Activated CD8-positive, alpha-beta memory T cell treated with anti-CD3 and anti-CD28 coated beads, Interleukin-2, amount 10 ng/mL, durations not matched to agents 7 days and 5 days (primary cell): Measurements from ENCODE around the gene FKBP5. TPM values are rescaled to one million over a fixed set of nuclear protein-coding genes. Genes with fewer than 3 reads are reported as not detected.
"Not testable (repeated sequence)": the region's sequence is repeated elsewhere in the genome, so short reads cannot be mapped to it uniquely, and the experiment has no call there.

Source experiments
- ATAC-seq: fragments of 150-1000 bp; cut with Tn5 transposase; one replicate; pipeline ENCODE4 v1.10.0; 2021; ENCODE audit warnings: moderate library complexity
- CTCF ChIA-PET: fragments of 350-600 bp; sonication (Branson Sonifier 250); formaldehyde crosslinking; loops from one replicate; lab custom pipeline; 2021; ENCODE audit warnings: antibody characterized with exemption; lab: Charles Lee
- DNase-seq: peaks from one replicate; pipeline ENCODE4 v3.0.0-alpha.2; 2020
- H3K27ac Mint-ChIP-seq: one replicate; pipeline ENCODE4 v1.8.0; 2021; ENCODE audit warnings: mild to moderate bottlenecking, mixed read lengths
- H3K27me3 Mint-ChIP-seq: one replicate; pipeline ENCODE4 v1.8.0; 2021; ENCODE audit warnings: mixed read lengths
- H3K36me3 Mint-ChIP-seq: one replicate; pipeline ENCODE4 v1.8.0; 2021; ENCODE audit warnings: mild to moderate bottlenecking, mixed read lengths
- H3K4me1 Mint-ChIP-seq: one replicate; pipeline ENCODE4 v1.8.0; 2021; ENCODE audit warnings: mixed read lengths
- H3K4me3 Mint-ChIP-seq: one replicate; pipeline ENCODE4 v1.8.0; 2021; ENCODE audit warnings: mild to moderate bottlenecking, moderate library complexity, mixed read lengths
- H3K9me3 Mint-ChIP-seq: one replicate; pipeline ENCODE4 v1.8.0; 2022; ENCODE audit warnings: low read depth, mixed read lengths
- total RNA-seq, 2 experiments: library from RNA; stranded (reverse); gene quantifications; one replicate each; pipeline ENCODE4 v1.2.3, GENCODE V29; 2021

Gene FKBP5
- total RNA-seq, 2 experiments from 2014 or later: 53.8 to 70.6 TPM

GRCh38 chr6:35550437-35550836 is 138.3 kb downstream of the FKBP5 start:
- CTCF ChIA-PET: interaction anchor here (0.7 to 4.8 kb wide), 2 partner anchors 13 to 27 kb away, joined by 3 to 73 read pairs; no protein-coding TSS in a partner anchor
- Mint-ChIP-seq H3K36me3 (peaks cover 2% of the 10 kb centered on the region), H3K27me3 (peaks cover 14% of the 10 kb centered on the region), H3K27ac (no peak overlapping the region), H3K4me1 (no peaks in the 10 kb centered on the region), H3K9me3 (peaks cover 3% of the 10 kb centered on the region), H3K4me3 (no peak overlapping the region)
- DNase-seq: no peak
- no peak for ATAC-seq

- Mint-ChIP-seq H3K36me3 (peaks cover 2% of the 10 kb centered on the region), H3K27me3 (peaks cover 12% of the 10 kb centered on the region), H3K4me3 (no peak overlapping the region), H3K27ac (no peak overlapping the region), H3K4me1 (peaks cover 1% of the 10 kb centered on the region), H3K9me3 (peaks cover 3% of the 10 kb centered on the region)
- CTCF ChIA-PET: interaction anchor here (1.1 to 3.2 kb wide), 2 partner anchors 24 to 206 kb away, joined by 4 to 11 read pairs; no protein-coding TSS in a partner anchor
- DNase-seq: no peak
- no peak for ATAC-seq
Observed at GRCh38 chr6:35547676-35548075, 141.0 kb downstream of the FKBP5 start.

- Mint-ChIP-seq H3K4me1 (peaks cover 1% of the 10 kb centered on the region), H3K4me3 (no peak overlapping the region), H3K27ac (no peak overlapping the region), H3K36me3 (no peaks in the 10 kb centered on the region), H3K9me3 (no peaks in the 10 kb centered on the region), H3K27me3 (peaks cover 7% of the 10 kb centered on the region)
- ATAC-seq (no peak), DNase-seq (no peak)
- CTCF ChIA-PET: interaction anchor here (0.6 to 4.7 kb wide), 3 partner anchors 7 to 50 kb away, joined by 3 to 15 read pairs (median 4); no protein-coding TSS in a partner anchor
Observed at GRCh38 chr6:35544769-35545361, 143.8 kb downstream of the FKBP5 start.

- Mint-ChIP-seq H3K36me3 (no peaks in the 10 kb centered on the region), H3K27ac (no peak overlapping the region), H3K9me3 (no peaks in the 10 kb centered on the region), H3K4me1 (peaks cover 1% of the 10 kb centered on the region), H3K4me3 (no peak overlapping the region), H3K27me3 (peaks cover 6% of the 10 kb centered on the region)
- CTCF ChIA-PET: interaction anchor here (1.5 to 4.7 kb wide), 2 partner anchors 8 to 193 kb away, joined by 4 to 15 read pairs; partner anchors contain the start of gene ARMC12
- DNase-seq (no peak), ATAC-seq (no peak)
Observed at GRCh38 chr6:35543459-35544193, 145.1 kb downstream of the FKBP5 start.

- H3K9me3 Mint-ChIP-seq: no peaks in the 10 kb centered on the region
- CTCF ChIA-PET: interaction anchor here (1.1 to 4.7 kb wide), 3 partner anchors 10 to 195 kb away, joined by 3 to 16 read pairs (median 15); no protein-coding TSS in a partner anchor
- no peak overlapping the region for H3K4me3 Mint-ChIP-seq
Observed at GRCh38 chr6:35541836-35542235, 146.9 kb downstream of the FKBP5 start.

GRCh38 chr6:35539223-35539622 is 149.5 kb downstream of the FKBP5 start:
- Mint-ChIP-seq H3K27me3 (peaks cover 11% of the 10 kb centered on the region), H3K4me3 (no peak overlapping the region), H3K9me3 (no peaks in the 10 kb centered on the region), H3K27ac (no peak overlapping the region), H3K4me1 (peaks cover 4% of the 10 kb centered on the region), H3K36me3 (no peaks in the 10 kb centered on the region)
- no peak for DNase-seq
- ATAC-seq: no peak
- CTCF ChIA-PET: interaction anchor here (0.7 to 1.0 kb wide), 2 partner anchors 13 to 220 kb away, joined by 3 to 4 read pairs; no protein-coding TSS in a partner anchor

More at GRCh38 chr6:35541836-35542235, 146.9 kb downstream of the FKBP5 start:
- DNase-seq (no peak), ATAC-seq (no peak)
- Mint-ChIP-seq H3K4me1 (peaks cover 1% of the 10 kb centered on the region), H3K27me3 (peaks cover 6% of the 10 kb centered on the region), H3K36me3 (no peaks in the 10 kb centered on the region), H3K27ac (no peak overlapping the region)

GRCh38 chr6:35535847-35536246 is 152.9 kb downstream of the FKBP5 start:
- not testable (repeated sequence) for ATAC-seq, DNase-seq, H3K27ac Mint-ChIP-seq, H3K9me3 Mint-ChIP-seq, H3K4me3 Mint-ChIP-seq, H3K36me3 Mint-ChIP-seq, H3K4me1 Mint-ChIP-seq
- CTCF ChIA-PET: interaction anchor here (1.0 to 1.6 kb wide), 3 partner anchors 13 to 29 kb away, joined by 3 to 4 read pairs (median 4); no protein-coding TSS in a partner anchor
- H3K27me3 Mint-ChIP-seq: peaks cover 18% of the 10 kb centered on the region

GRCh38 chr6:35534407-35535170 is 154.1 kb downstream of the FKBP5 start:
- Mint-ChIP-seq H3K27me3 (peaks cover 16% of the 10 kb centered on the region), H3K4me1 (peaks cover 3% of the 10 kb centered on the region), H3K27ac (no peak overlapping the region), H3K9me3 (no peaks in the 10 kb centered on the region), H3K36me3 (no peaks in the 10 kb centered on the region), H3K4me3 (no peak overlapping the region)
- DNase-seq: no peak
- ATAC-seq: no peak
- CTCF ChIA-PET: interaction anchor here (0.9 kb wide), 1 partner anchor 17 kb away, joined by 3 read pairs; no protein-coding TSS in a partner anchor

- H3K4me3 Mint-ChIP-seq: no peak overlapping the region
- no peaks in the 10 kb centered on the region for H3K9me3 Mint-ChIP-seq
- DNase-seq (no peak), ATAC-seq (no peak)
- no peaks in the 10 kb centered on the region for H3K36me3 Mint-ChIP-seq
- CTCF ChIA-PET: interaction anchor here (0.9 kb wide), 1 partner anchor 18 kb away, joined by 3 read pairs; no protein-coding TSS in a partner anchor
- H3K27me3 Mint-ChIP-seq: peaks cover 14% of the 10 kb centered on the region
- H3K27ac Mint-ChIP-seq: no peak overlapping the region
- H3K4me1 Mint-ChIP-seq: peaks cover 3% of the 10 kb centered on the region
Observed at GRCh38 chr6:35533981-35534380, 154.7 kb downstream of the FKBP5 start.

- ATAC-seq (no peak), DNase-seq (no peak)
- H3K4me3 Mint-ChIP-seq: no peak overlapping the region
- H3K27me3 Mint-ChIP-seq: peaks cover 16% of the 10 kb centered on the region
- no peak overlapping the region for H3K27ac Mint-ChIP-seq
- CTCF ChIA-PET: interaction anchor here (3.0 to 3.1 kb wide), 2 partner anchors 9 to 21 kb away, joined by 14 to 24 read pairs; no protein-coding TSS in a partner anchor
- H3K4me1 Mint-ChIP-seq: peaks cover 3% of the 10 kb centered on the region
- no peaks in the 10 kb centered on the region for H3K36me3 Mint-ChIP-seq
- no peaks in the 10 kb centered on the region for H3K9me3 Mint-ChIP-seq
Observed at GRCh38 chr6:35532126-35532525, 156.6 kb downstream of the FKBP5 start.

GRCh38 chr6:35524380-35525020 is 164.2 kb downstream of the FKBP5 start:
- peak overlapping the region; percentile 30 for H3K27ac Mint-ChIP-seq
- peaks cover 3% of the 10 kb centered on the region for H3K27me3 Mint-ChIP-seq

More at GRCh38 chr6:35524380-35525020, 164.2 kb downstream of the FKBP5 start:
- H3K36me3 Mint-ChIP-seq: no peaks in the 10 kb centered on the region
- DNase-seq (no peak), ATAC-seq (no peak)
- H3K9me3 Mint-ChIP-seq: no peaks in the 10 kb centered on the region
- H3K4me3 Mint-ChIP-seq: no peak overlapping the region
- peaks cover 17% of the 10 kb centered on the region for H3K4me1 Mint-ChIP-seq
- CTCF ChIA-PET: interaction anchor here (2.4 to 7.9 kb wide), 4 partner anchors 7 to 212 kb away, joined by 11 to 89 read pairs (median 48); partner anchors contain the start of gene ARMC12
